HG02973 (cell line): ENCODE results near the gene PRCP.

Experiments
- ATAC-seq: cut with Tn5 transposase; IDR thresholded peaks from one replicate; pipeline ENCODE4 v1.9.1; 2021; ENCODE audit warnings: moderate library complexity; ENCODE audit not compliant: unreplicated experiment

Gene PRCP

DNA sequence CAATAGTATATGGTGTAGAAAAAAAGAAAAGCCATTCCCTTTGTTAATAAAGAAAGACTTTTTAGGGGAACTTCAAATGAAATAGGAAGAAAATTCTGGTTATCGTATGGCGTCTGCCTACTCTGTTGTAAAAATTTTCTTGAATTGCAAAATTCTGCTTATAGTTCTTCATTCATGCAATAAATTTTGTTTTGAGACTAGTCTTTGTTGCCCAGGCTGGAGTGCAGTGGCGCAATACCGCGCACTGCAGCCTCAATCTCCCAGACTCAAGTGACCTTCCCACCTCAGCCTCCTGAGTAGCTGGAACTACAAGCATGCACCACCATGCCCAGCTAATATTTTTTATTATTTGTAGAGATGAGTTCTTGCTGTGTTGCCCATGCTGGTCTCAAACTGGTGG is 7.1 kb upstream of the PRCP start:
- no peak for ATAC-seq

DNA sequence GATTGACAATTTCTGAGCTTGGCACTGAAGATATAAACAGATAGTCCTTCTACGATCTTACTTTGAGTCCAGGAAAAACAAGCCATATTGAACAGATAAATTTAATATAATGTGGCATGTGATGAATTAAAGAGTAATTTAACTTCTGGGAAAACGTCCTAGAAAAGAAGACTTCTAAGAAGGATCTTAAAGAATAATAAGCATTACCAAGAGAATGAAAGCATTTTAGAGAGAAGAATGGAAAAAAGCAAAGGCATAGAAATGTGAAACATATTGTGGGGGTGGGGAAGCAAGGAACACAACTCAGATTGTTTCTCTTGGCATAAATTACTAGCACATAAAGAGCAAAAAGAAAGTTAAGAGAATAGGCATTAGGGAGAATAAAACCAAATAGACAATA is 6.7 kb upstream of the PRCP start:
- no peak for ATAC-seq

DNA sequence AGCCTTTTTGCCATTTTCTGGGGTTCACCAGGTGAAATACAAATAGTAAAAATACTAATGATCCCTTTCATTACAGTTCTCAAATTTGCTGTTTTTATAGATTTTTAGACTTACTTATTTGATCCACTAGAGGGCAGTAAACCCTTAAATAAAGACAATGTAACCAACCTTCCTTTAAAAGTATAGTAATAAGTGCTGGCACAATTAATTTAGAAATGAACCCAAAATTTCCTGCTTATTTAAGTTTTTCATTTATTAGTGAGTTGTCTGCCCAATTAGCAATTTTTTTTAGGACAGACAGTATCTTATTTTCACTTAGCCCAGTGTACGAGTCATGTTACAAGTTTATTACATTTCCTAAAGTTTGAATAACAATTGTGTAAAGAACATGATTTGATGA is 6.0 kb upstream of the PRCP start:
- ATAC-seq = no peak

DNA sequence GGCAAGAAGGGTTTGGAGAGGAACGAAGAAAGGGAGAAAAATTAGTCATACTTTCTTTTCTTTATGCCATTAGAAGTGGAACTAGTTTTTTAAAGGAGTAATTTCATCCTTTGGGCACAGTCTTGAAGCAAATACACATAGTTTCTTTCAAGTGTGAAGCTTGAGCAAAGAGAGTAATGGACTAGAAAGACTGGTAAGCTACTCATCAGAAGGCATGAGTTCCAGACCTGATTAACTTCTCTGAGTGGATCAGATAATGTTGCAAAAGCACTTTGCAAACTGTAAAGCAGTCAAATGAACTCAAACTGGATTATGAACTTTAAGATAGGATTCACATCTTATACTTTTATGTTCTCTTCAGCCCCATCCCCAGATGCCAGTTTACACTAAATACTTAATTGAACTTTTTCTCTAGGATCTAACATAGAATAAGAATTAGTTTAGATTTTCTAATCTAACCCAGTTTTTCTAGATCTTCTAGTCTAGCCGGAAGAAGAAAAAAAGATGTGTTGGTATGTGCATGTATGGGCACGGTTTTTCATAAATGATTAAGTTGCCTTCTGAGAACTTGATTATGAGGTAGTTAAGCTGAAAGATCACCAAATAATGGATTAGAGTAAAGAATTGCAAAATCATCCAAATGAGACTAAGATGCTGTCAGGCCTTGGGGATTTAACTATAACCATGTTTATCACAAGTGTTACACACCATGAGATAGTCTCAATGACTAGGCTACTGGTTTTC is 3.8 kb upstream of the PRCP start:
- no peak for ATAC-seq

DNA sequence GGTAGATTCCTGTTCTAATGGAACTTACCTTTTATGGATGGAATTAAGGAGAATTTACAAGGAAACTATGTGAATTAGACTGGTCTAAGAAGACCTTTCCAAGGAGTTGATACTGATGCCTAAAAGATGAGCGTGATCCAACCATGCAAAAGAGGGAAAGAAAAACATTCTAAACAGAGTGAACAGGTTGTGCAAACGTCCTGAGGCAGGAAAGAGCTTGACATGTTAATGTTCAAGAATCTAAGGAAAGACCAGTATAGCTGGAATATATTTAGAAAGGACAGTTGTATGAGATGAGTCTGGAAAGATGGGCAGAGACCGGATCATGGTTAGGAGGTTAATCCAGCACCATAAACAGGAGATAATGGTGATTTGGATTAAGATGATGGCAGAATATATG is 2.6 kb upstream of the PRCP start:
- no peak for ATAC-seq

DNA sequence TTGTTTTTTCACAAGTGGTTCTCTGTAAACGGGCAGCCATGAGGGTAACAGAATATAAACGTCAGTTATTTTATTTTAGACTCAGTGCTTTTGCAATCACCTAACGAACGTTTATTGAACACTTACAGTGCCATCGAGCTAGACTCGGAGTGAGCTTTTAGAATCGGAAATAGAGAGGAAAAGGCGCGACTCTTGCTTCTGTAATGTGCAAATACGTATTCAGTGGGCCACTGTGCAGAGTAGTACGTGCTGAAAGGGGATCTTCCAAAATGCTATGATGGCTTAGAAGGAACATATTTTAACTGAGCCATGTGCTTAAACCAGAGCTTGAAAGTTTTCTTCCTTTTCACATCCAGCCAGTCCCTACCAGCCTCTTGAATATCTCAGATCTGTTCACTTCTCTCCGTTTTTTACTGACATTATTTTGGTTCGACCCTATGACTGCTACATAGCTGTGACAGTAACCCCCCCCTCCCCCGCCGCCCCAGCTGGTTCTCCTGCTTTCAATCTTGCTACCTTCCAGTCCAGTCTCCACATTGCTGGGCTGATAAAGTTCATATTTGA is 1.8 kb upstream of the PRCP start:
- no peak for ATAC-seq

DNA sequence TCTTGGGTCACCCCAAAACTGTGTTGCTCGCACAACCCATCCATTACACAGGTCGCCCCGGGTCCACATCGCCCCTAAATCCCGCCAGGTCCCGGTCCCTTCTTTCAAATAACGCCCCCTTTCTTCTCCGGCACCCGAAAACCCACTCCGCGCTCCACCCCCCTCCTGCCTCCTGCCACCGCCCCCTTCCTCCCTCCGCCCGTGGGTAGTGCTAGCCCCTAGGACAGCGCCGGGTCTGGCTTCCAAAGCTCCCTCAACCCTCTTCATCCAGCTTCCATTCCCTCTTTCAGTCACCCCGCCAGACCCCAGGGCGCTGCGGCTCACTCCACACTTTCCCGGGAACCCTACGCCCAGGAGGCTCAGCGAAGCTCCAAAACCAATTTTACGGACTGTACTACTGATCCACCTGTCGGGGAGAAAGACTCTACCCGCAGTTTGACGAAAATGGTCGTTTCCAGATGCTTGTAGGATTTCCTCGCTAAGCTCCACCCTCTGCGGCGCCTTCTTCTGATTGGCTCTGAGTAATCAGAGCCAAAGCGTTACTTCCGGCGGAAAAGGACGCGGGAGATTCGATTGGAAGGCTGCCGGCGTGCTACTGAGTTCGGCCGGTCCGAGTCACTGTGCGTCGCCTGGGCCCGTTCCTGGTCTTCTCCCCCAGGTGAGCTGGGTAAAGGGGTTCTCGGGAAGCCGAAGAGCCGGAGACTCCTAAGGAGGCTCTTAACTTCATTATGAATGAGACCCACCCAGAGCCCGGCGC is 1.1 kb upstream of the PRCP start, which contains the start of gene DDIAS:
Gene DDIAS (plus strand): TSS at position 572 of the 757 bp plus-strand sequence. CDS start 13,003 bp downstream, outside the sequence.
- peak; percentile 62 for ATAC-seq

DNA sequence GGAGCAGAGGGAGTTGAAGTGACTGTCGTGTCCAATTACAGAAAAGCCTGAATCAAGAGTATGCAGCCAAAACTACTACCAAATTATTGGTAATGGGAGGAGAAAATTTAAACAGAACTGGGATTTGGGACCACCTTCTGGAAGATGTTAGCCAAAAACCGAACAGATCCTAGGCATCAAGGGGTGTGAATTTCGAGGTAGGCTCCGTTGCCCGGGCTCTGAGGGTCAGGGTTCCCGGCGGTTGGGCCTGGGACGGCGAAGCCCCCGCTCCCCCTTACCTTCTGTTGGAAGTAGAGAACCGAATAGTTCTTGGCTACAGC is 313 bp downstream of the PRCP start:
- no peak for ATAC-seq

DNA sequence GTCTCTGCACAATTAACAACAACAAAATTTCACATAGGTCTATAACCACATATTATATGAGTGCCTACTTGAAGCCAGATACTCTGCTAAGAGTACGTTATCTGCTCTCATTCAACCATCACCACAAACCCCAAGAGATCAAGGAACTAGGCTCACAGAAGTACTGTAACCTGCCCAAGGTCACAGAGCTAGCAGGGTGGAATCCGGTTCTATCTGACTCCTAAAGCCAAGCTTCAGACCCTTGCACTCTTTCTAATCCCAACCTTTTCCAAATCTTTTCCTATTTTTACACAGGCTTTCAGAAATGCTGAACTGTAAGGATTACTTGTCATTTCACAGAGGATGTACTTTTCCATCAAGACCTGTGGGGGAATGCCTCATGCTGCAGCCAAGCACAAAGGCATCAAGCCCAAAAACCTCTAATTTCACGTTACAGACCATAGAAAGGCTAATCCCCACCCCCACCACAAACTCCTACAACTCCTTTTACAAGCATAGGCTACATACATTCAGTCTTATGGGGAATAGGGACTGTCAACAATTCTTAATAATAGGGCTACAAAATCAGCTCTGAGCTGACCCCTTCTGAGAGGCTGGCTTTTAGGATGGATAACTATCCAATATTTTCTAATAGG is 927 bp downstream of the PRCP start:
- no peak for ATAC-seq

DNA sequence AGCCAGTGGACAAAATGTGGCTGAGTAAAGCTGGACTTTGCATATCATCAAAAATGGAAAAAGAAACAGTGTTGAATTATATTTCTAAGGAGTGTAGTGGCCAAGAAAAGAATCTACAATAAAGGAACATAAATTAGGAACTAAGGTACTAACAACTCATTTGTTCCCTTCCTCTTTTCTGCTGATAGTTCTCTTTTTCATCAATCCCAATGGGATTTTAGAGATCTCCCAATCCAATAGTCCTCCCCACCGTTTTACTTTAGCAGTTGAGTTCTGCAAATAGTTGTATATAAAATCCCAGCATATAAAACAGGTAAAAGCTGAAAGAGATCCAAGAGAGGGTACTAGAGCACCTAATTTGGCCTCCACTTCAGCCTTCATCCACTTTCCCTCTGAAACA is 2.0 kb downstream of the PRCP start:
- no peak for ATAC-seq

DNA sequence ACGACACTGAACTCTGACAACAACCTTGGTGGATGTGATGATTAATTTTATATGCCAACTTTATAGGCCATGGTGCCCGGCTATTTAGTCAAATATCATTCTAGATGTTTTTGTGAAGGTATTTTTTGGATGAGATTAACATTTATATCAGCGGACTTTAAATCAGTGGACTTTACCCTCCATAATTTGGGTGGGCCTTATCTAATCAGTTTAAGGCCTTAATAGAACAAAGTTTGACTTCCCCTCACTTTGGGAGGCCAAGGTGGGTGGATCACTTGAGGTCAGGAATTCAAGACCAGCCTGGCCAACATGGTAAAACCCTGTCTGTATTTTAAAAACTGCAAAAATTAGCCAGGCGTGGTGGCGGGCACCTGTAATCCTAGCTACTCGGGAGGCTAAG is 4.0 kb downstream of the PRCP start:
- no peak for ATAC-seq

DNA sequence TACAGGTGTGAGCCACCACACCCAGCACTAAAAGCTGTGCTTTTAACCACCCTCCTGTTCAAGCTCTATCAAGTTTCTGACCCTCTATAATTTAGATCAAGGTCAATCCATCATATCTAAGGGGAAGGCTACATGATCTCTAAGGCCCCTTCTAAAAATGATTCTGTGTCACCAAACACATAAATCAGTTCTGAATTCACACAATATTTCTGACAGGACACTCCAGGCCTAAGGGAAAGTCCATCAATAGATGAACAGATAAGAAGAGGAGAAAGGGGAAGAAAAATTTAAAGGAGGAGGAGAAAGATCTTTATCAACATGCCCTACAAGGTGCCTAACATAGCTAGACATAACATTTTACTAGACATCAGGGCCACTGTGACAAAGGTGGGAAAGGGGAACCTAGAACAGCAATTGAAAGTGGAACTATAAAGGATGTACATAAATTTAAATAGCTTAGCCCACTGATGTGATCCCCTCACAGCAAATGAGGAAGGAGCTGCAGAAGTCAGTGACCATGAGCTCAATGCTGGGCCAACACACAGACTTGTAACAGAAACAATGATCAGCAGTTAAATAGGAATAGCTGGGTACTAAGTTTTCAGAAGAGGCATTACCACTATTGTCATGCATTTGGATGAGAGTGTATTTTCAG is 4.7 kb downstream of the PRCP start:
- peak; percentile 32 for ATAC-seq

DNA sequence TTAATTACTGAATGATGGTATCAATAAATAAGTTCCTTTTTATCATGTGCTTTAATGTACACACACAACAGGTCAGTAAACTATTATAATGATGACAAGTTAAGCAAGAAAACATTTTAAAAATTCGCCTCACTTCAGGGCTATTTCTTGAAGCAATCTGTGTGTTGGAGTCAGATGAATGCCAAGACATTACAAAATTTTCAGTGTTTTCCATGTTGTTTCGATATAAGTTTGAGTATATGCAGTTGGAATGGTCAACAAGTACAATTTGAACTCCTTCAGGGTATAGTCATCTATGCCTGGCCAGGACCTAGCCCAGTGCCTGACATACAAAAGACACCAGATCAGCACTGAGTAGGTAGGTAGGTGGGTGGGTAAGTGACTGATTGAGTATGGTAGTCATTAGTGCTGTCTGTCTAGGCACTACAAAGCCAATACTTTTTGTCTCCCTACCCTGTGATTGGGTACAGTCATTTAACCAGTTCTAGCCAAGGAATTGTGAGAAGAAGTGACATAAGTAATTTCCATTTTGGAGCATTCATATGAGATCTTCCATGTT is 7.5 kb downstream of the PRCP start:
- ATAC-seq = no peak

DNA sequence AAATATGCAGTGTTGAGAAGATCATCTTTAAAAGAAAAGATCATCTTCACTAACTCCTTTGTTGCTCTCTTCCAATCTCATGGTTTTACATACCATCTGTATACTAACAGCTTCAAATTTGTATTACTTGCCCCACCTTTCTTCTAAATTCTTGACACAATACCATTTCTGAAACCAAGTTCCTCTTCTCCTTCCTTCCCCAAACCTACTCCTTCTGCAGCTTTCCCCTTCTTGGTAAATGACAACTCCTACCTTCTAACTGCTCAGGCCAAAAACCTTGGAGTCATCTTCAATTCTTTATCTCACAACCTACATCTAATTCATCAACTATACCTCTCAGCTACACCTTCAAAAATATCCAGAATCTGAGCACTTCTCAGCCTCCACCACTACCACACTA is 9.3 kb downstream of the PRCP start:
- ATAC-seq = no peak

DNA sequence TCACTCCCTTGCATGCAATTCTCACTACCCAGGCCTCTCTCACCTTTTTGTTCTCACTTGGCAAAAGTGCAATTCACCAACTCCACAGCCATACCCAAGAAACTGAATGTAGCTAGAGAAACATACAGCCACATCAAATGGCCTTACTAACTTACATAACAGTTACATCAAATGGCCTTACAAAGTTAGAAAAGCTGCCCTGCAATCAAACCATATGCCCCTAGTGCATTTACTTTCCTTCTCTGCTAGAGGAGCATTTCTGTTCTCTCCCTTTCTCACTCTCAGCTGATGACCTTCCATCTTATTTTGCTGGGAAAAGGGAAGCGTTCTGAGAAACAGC is 10.3 kb downstream of the PRCP start:
- no peak for ATAC-seq

DNA sequence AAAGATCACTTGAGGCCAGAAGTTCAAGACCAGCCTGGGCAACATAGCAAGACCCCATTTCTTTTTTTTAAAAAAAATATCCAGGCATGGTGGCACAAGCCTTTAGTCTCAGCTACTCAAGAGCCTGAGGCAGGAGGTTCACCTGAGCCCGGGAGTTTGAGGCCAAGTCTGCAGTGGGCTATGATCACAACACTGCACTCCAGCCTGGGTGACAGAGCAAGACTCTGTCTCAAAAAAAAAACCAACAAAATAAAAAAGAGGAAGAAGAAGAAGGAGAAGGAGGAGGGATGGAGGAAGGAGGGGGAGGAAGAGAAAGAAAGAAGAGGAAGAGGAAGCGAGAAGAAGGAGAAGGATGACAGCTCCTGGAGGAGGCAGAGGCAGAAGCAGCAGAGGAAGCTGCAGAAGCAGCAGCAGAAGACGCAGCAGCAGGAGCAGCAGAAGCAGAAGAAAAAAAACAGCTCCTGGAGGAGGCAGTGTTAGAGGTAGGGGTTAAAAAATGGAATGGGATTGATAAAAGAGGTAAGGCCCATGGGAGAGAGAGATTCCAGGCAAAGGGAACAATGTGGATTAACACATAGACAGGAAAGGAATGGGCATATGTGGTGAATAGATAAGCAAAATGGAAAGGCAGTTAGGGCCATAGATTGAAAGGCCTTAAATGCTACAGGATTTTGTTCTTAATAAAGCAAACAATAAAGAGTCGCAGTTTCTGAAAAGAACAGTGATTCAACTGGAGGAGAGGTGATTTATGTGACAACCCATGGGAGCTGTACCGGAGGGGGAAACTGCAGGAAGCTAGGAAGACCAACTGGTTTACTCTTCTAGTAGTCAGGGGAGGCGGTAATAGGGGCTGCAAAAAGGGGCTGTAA is 10.9 kb downstream of the PRCP start:
- no peak for ATAC-seq

DNA sequence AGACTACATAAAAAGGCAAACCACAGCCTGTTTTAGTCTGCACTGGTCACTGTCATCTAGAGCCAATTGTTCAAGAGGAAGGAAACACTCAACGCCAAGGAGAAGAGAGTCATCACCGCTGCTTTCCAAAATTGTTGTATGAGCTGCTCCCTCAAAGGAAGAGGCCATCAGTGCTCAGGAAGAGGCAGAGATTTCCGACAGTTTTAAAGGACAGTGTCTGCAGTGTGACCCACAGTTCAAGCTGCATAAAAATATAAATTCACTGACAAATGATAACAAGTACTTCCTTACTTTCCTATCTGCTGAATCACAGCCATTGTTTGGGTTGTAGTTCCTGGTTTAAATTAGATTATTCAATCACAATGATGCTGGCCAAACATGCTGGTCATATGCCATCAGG is 16.4 kb downstream of the PRCP start:
- no peak for ATAC-seq

DNA sequence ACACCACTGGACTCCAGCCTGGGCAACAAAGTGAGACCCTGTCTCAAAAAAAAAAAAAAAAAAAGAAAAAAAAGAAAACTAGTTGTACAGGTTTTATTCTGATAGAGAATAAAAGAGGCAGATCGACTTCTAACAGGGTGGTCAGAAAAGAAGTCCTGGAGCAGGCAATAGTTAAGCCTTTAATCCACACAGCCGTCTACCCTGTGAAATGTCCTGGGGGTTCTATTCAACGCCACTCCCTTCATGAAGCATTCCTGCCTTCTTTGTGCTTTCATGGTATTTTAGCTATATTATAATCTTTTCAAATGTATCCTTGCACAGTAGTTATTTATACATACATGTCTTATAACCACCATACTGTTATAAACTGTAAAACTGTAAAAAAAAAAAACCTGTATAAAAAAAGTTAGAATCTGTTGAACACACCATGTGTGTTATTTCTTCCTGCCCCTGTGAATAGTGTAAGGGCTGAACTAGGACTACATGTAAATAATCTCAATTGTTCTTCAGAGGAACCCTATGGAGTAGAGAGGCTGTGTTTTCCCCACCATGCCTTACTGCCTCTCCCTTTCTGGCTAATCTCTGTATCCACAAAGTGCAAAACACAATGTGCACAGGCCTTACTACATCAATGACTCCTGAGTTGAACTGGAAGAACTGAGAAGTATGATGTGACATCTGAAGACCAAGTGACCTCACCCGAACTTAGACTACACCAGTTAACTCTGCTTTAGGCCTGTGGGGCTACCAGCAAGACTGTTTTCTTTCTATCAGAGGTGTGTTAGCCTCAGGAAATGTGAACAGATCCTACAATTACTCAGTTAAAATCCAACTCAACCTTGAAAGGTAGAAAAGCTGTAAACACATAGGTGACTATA is 25.3 kb downstream of the PRCP start:
- ATAC-seq = no peak

DNA sequence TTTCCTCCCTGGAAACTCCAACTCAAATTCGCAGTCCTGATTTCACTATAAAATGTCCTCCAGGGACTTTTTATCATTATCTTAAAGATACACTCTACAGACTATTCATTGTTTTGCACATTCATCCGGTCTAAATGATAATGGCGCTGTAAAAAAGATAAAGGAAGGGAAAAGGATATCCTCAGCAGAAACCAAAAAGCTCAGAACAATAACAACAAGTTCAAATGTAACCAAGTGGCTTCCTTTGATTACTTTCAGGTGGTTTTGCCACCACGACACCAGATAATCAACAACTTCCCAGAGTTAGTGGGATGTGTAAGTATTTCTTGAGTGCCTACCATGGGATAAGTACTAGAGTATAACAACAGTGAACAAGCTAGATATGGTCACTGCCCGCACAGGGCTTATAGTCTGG is 26.3 kb downstream of the PRCP start:
- ATAC-seq = no peak
